22Rv1 (cell line): ENCODE data around the gene KCNIP1.

Source experiments
- H3K27ac ChIP-seq: fragments of 450-650 bp; 2 replicates; pipeline ENCODE4 v1.5.1; 2017
- CTCF ChIP-seq: fragments of 450-650 bp; IDR thresholded peaks from 2 replicates; pipeline ENCODE4 v1.5.1; 2017; ENCODE audit warnings: mild to moderate bottlenecking
- ZFX ChIP-seq: fragments of 450-650 bp; IDR thresholded peaks from 2 replicates; pipeline ENCODE4 v1.6.1; 2017; ENCODE audit warnings: antibody characterized with exemption, borderline replicate concordance

KCNIP1 gene

GRCh38 chr5:170483701-170484458, 19.9 kb upstream of the KCNIP1 start:
- no peak overlapping the region for H3K27ac ChIP-seq
- TF ChIP-seq ZFX (no peak), CTCF (no peak)

GRCh38 chr5:170484459-170484831, 19.4 kb upstream of the KCNIP1 start:
- TF ChIP-seq ZFX (no peak), CTCF (no peak)
- H3K27ac ChIP-seq = no peak overlapping the region

- no peak overlapping the region for H3K27ac ChIP-seq
- no peak for TF ChIP-seq ZFX
Observed at GRCh38 chr5:170484847-170485615, 18.8 kb upstream of the KCNIP1 start.

- H3K27ac ChIP-seq = no peak overlapping the region
- TF ChIP-seq ZFX (no peak), CTCF (no peak)
Observed at GRCh38 chr5:170485616-170485911, 18.3 kb upstream of the KCNIP1 start.

- TF ChIP-seq ZFX (no peak), CTCF (no peak)
- no peak overlapping the region for H3K27ac ChIP-seq
Observed at GRCh38 chr5:170486371-170486770, 17.4 kb upstream of the KCNIP1 start.

GRCh38 chr5:170488570-170488969, 15.2 kb upstream of the KCNIP1 start:
- no peak for TF ChIP-seq CTCF
- no peak for TF ChIP-seq ZFX
- H3K27ac ChIP-seq = no peak overlapping the region

GRCh38 chr5:170489199-170489598, 14.6 kb upstream of the KCNIP1 start:
- no peak for TF ChIP-seq ZFX
- no peak for TF ChIP-seq CTCF
- H3K27ac ChIP-seq = no peak overlapping the region
